CD4-positive, alpha-beta T cell (primary cell): ENCODE results near the gene GNLY. TPM values are rescaled to one million over a fixed set of nuclear protein-coding genes. Genes with fewer than 3 reads are reported as not detected.

Experiments used
- ATAC-seq: fragments of 200-7000 bp; cut with Tn5 transposase; one replicate; pipeline ENCODE4 v1.10.0; 2022; ENCODE audit warnings: mild to moderate bottlenecking; ENCODE audit not compliant: poor library complexity
- CTCF ChIA-PET: fragments of 350-600 bp; sonication (Branson Sonifier 250); formaldehyde crosslinking; loops from one replicate; lab custom pipeline; 2021; ENCODE audit warnings: antibody characterized with exemption, inconsistent platforms; lab: Charles Lee
- POLR2A ChIA-PET: fragments of 350-600 bp; sonication (Branson Sonifier 250); formaldehyde crosslinking; loops from one replicate; lab custom pipeline; 2021; ENCODE audit warnings: antibody characterized with exemption, inconsistent platforms; lab: Charles Lee
- DNase-seq, 14 experiments: peaks; one replicate each; pipeline ENCODE4 v3.0.0-alpha.2; 2013 to 2020; ENCODE audit warnings: mixed read lengths in 2 of 14
- H3K27ac ChIP-seq, 2 donors: one replicate each; pipeline versions ENCODE4 v1.5.1 to v1.7.0; 2013; ENCODE audit warnings: low read length in 2 of 2, low read depth in 1 of 2, mild to moderate bottlenecking in 1 of 2
- H3K27me3 ChIP-seq, 2 experiments: 1 replicate in 1 of 2; 2 replicates in 1 of 2; pipeline versions ENCODE4 v1.6.1 to v1.7.0; 2013; ENCODE audit warnings: low read length in 2 of 2, control low read depth in 1 of 2, mild to moderate bottlenecking in 1 of 2, moderate library complexity in 1 of 2; ENCODE audit not compliant: insufficient read depth in 2 of 2, control insufficient read depth in 1 of 2
- H3K36me3 ChIP-seq: one replicate; pipeline ENCODE4 v1.6.1; 2013; ENCODE audit warnings: low read length, control low read depth; ENCODE audit not compliant: insufficient read depth
- H3K4me1 ChIP-seq: one replicate; pipeline ENCODE4 v1.6.1; 2013; ENCODE audit warnings: low read length, control low read depth; ENCODE audit not compliant: insufficient read depth
- H3K4me3 ChIP-seq: one replicate; pipeline ENCODE4 v1.5.1; 2013; ENCODE audit warnings: mild to moderate bottlenecking, low read length, moderate library complexity
- H3K9me3 ChIP-seq, 2 experiments: 1 replicate in 1 of 2; 2 replicates in 1 of 2; pipeline versions ENCODE4 v1.6.1 to v1.7.0; 2013; ENCODE audit warnings: low read length in 2 of 2, mild to moderate bottlenecking in 2 of 2, control low read depth in 1 of 2, moderate library complexity in 1 of 2; ENCODE audit not compliant: control insufficient read depth in 1 of 2, insufficient read depth in 1 of 2
- H3K27ac Mint-ChIP-seq: one replicate; pipeline ENCODE4 v1.8.0; 2020; ENCODE audit warnings: mixed read lengths
- H3K27me3 Mint-ChIP-seq: one replicate; pipeline ENCODE4 v1.8.0; 2021; ENCODE audit warnings: mixed read lengths
- H3K36me3 Mint-ChIP-seq: one replicate; pipeline ENCODE4 v1.8.0; 2021; ENCODE audit warnings: low read depth, mixed read lengths
- H3K4me1 Mint-ChIP-seq: one replicate; pipeline ENCODE4 v1.8.0; 2021; ENCODE audit warnings: low read depth, mixed read lengths
- H3K4me3 Mint-ChIP-seq: one replicate; pipeline ENCODE4 v1.8.0; 2020; ENCODE audit warnings: mild to moderate bottlenecking, mixed read lengths
- H3K9me3 Mint-ChIP-seq: one replicate; pipeline ENCODE4 v1.8.0; 2020; ENCODE audit warnings: mixed read lengths
- intact Hi-C, 2 experiments: fragments of 100-400 bp; cut with DNase I in 1 of 2; cut with micrococcal nuclease in 1 of 2; formaldehyde crosslinking; loops; one replicate each; pipeline versions ENCODE4 v1.15.1 to v1.9.0; 2023 to 2025; cut with DNase I, micrococcal nuclease
- total RNA-seq, 174 experiments: library from RNA in 2 of 174; stranded (reverse) in 2 of 174; gene quantifications; one replicate each; pipeline ENCODE4 v1.2.3 and lab custom pipeline; 2021 to 2026
- TF ChIP-seq, protein P1 (sequence below): fragments of 200-600 bp; IDR thresholded peaks from one replicate; pipeline ENCODE4 v1.8.0; 2022; ENCODE audit warnings: antibody characterized with exemption, mild to moderate bottlenecking

The GNLY gene
- total RNA-seq, 2 experiments from 2014 or later: 45.1 TPM

- H3K27ac ChIP-seq: no peak overlapping the region
- no peak for ATAC-seq
- ChIA-PET CTCF (no interaction called here), POLR2A (no interaction called here)
- no peaks in the 10 kb centered on the region for H3K36me3 Mint-ChIP-seq
- no peaks in the 10 kb centered on the region for H3K9me3 Mint-ChIP-seq
- no peaks in the 10 kb centered on the region for H3K36me3 ChIP-seq
- no peak overlapping the region for H3K4me3 Mint-ChIP-seq
- H3K4me3 ChIP-seq: no peak overlapping the region
- intact Hi-C loops: loop anchor here (2.0 kb wide), 2 partner anchors 351 to 353 kb away; no protein-coding TSS in a partner anchor
- no peaks in the 10 kb centered on the region for H3K9me3 ChIP-seq
- TF ChIP-seq, protein P1, sequence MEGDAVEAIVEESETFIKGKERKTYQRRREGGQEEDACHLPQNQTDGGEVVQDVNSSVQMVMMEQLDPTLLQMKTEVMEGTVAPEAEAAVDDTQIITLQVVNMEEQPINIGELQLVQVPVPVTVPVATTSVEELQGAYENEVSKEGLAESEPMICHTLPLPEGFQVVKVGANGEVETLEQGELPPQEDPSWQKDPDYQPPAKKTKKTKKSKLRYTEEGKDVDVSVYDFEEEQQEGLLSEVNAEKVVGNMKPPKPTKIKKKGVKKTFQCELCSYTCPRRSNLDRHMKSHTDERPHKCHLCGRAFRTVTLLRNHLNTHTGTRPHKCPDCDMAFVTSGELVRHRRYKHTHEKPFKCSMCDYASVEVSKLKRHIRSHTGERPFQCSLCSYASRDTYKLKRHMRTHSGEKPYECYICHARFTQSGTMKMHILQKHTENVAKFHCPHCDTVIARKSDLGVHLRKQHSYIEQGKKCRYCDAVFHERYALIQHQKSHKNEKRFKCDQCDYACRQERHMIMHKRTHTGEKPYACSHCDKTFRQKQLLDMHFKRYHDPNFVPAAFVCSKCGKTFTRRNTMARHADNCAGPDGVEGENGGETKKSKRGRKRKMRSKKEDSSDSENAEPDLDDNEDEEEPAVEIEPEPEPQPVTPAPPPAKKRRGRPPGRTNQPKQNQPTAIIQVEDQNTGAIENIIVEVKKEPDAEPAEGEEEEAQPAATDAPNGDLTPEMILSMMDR: no peak
- peaks cover 3 to 5% of the 10 kb centered on the region in 2 experiments for H3K27me3 ChIP-seq
- H3K4me1 Mint-ChIP-seq: no peaks in the 10 kb centered on the region
- H3K27ac Mint-ChIP-seq: no peak overlapping the region
- H3K4me1 ChIP-seq: peaks cover 7% of the 10 kb centered on the region
- DNase-seq: peak in 1 of 14 experiments; percentile 17
- H3K27me3 Mint-ChIP-seq: peaks cover 8% of the 10 kb centered on the region
Observed at GRCh38 chr2:85727798-85728197, 33.6 kb downstream of the GNLY start.

DNA sequence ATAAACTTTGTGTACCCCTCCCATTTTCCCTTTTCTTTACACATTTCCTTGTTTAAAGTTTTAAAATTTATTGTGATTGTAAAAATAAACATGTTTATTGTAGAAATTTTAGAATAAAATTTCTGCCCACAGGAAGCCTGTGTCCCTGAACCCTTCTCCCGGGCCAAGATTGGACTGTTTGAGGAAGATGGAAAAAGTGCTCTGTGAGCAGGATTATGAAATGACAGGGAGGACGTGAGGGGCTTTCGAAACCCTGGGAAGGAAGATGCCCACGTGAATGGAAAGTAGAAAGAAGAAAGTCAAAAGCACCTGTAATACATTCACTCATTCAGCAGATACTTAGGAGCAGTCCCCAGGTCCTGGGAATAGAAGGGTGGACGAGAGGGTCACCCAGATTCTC is 34.2 kb downstream of the GNLY start:
- Mint-ChIP-seq H3K9me3 (no peaks in the 10 kb centered on the region), H3K4me3 (no peak overlapping the region), H3K36me3 (no peaks in the 10 kb centered on the region), H3K27me3 (peaks cover 8% of the 10 kb centered on the region), H3K27ac (no peak overlapping the region), H3K4me1 (no peaks in the 10 kb centered on the region)
- TF ChIP-seq, protein P1: no peak
- H3K4me3 ChIP-seq: no peak overlapping the region
- H3K27ac ChIP-seq: no peak overlapping the region
- no peak for ATAC-seq
- peaks cover 3 to 5% of the 10 kb centered on the region in 2 experiments for H3K27me3 ChIP-seq
- no peaks in the 10 kb centered on the region for H3K9me3 ChIP-seq
- CTCF ChIA-PET: interaction anchor here (0.6 to 1.5 kb wide), 9 partner anchors 8 to 350 kb away, joined by 3 to 8 read pairs (median 4); no protein-coding TSS in a partner anchor
- peaks cover 7% of the 10 kb centered on the region for H3K4me1 ChIP-seq
- intact Hi-C loops: loop anchor here (2.0 kb wide), 2 partner anchors 350 to 352 kb away; no protein-coding TSS in a partner anchor
- H3K36me3 ChIP-seq: no peaks in the 10 kb centered on the region
- no peak for DNase-seq
- POLR2A ChIA-PET: interaction anchor here (0.7 kb wide), 1 partner anchor 352 kb away, joined by 4 read pairs; no protein-coding TSS in a partner anchor

GRCh38 chr2:85728883-85729824 is 35.0 kb downstream of the GNLY start:
- DNase-seq: peak; percentile 44 to 80 (median 64)
- no peaks in the 10 kb centered on the region for H3K4me1 Mint-ChIP-seq
- H3K4me3 Mint-ChIP-seq: no peak overlapping the region
- Histone ChIP-seq H3K27ac (no peak overlapping the region), H3K36me3 (no peaks in the 10 kb centered on the region), H3K9me3 (no peaks in the 10 kb centered on the region), H3K4me3 (no peak overlapping the region), H3K4me1 (peaks cover 7% of the 10 kb centered on the region), H3K27me3 (peaks cover 3 to 5% of the 10 kb centered on the region in 2 experiments)
- POLR2A ChIA-PET: interaction anchor here (0.7 kb wide), 1 partner anchor 351 kb away, joined by 4 read pairs; no protein-coding TSS in a partner anchor
- no peak overlapping the region for H3K27ac Mint-ChIP-seq
- CTCF ChIA-PET: interaction anchor here (0.6 to 1.5 kb wide), 10 partner anchors 9 to 350 kb away, joined by 3 to 8 read pairs (median 4); no protein-coding TSS in a partner anchor
- ATAC-seq: peak; percentile 71
- H3K9me3 Mint-ChIP-seq: no peaks in the 10 kb centered on the region
- intact Hi-C loops: loop anchor here (1.0 to 2.0 kb wide), 3 partner anchors 85 to 352 kb away; no protein-coding TSS in a partner anchor
- H3K36me3 Mint-ChIP-seq: no peaks in the 10 kb centered on the region
- peaks cover 8% of the 10 kb centered on the region for H3K27me3 Mint-ChIP-seq
- TF ChIP-seq, protein P1: peak; percentile 83
